ENCODE measurements around the gene RHEB. TPM values are rescaled to one million over a fixed set of nuclear protein-coding genes. Genes with fewer than 3 reads are reported as not detected.

Gene RHEB
- total RNA-seq, 4 donors from 2014 or later = 37.1 to 82.6 (median 54.4) TPM

GRCh38 chr7:151558575-151558974, 38.9 kb upstream of the RHEB start:
- H3K27me3 ChIP-seq = no peaks in the 10 kb centered on the region
- 74 to 81% methylated on average over 5 to 6 of the region's 6 CpGs for WGBS, 2 donors
- DNase-seq = no peak
- H3K36me3 ChIP-seq = peaks cover 5 to 75% (median 14%) of the 10 kb centered on the region in 3 donors
- no peaks in the 10 kb centered on the region for H3K9me3 ChIP-seq
- no peak for TF ChIP-seq POLR2A (IDR thresholded peaks at IDR 0.05)
- TF ChIP-seq, protein P1, sequence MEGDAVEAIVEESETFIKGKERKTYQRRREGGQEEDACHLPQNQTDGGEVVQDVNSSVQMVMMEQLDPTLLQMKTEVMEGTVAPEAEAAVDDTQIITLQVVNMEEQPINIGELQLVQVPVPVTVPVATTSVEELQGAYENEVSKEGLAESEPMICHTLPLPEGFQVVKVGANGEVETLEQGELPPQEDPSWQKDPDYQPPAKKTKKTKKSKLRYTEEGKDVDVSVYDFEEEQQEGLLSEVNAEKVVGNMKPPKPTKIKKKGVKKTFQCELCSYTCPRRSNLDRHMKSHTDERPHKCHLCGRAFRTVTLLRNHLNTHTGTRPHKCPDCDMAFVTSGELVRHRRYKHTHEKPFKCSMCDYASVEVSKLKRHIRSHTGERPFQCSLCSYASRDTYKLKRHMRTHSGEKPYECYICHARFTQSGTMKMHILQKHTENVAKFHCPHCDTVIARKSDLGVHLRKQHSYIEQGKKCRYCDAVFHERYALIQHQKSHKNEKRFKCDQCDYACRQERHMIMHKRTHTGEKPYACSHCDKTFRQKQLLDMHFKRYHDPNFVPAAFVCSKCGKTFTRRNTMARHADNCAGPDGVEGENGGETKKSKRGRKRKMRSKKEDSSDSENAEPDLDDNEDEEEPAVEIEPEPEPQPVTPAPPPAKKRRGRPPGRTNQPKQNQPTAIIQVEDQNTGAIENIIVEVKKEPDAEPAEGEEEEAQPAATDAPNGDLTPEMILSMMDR (IDR thresholded peaks at IDR 0.05) = no peak
- intact Hi-C loops (cut with DNase I) = no loop called here
- peak overlapping the region in 1 of 4 donors; percentile 37 for H3K27ac ChIP-seq
- no peak overlapping the region for H3K4me3 ChIP-seq
- no peaks in the 10 kb centered on the region for H3K4me1 ChIP-seq

DNA sequence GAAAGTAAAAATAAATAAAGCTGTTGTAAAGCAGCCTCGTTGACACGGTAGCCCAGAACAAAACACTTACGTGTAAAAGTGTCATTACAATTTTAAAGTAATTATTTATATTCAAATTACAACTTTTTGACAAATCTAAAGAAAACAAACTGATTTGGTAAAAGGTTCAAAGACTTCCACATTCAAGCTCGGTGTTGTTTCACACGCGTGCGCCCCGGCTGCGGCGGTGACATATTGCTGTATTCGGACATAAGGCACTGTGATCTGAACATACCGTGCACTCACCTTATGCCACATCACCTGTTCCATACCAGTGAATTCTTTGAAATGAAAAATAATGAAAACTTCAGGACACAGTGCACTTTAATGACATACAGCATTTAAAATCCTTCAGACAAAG, 36.9 kb upstream of the RHEB start:
- Histone ChIP-seq H3K4me1 (peaks cover 0 to 20% (median 7%) of the 10 kb centered on the region in 3 donors), H3K36me3 (peaks cover 5 to 55% (median 14%) of the 10 kb centered on the region in 3 donors), H3K27ac (no peak overlapping the region), H3K9me3 (no peaks in the 10 kb centered on the region), H3K4me3 (no peak overlapping the region), H3K27me3 (no peaks in the 10 kb centered on the region)
- 90 to 93% methylated on average over 12 of the region's 12 CpGs for WGBS, 2 donors
- intact Hi-C loops (cut with DNase I) = no loop called here
- no peak for DNase-seq
- TF ChIP-seq POLR2A (IDR thresholded peaks at IDR 0.05) = no peak
- TF ChIP-seq, protein P1 (IDR thresholded peaks at IDR 0.05) = no peak

GRCh38 chr7:151553356-151553755, 33.7 kb upstream of the RHEB start:
- Histone ChIP-seq H3K36me3 (peaks cover 0 to 23% (median 4%) of the 10 kb centered on the region in 3 donors), H3K27me3 (no peaks in the 10 kb centered on the region), H3K27ac (no peak overlapping the region), H3K9me3 (no peaks in the 10 kb centered on the region), H3K4me1 (peaks cover 0 to 35% (median 9%) of the 10 kb centered on the region in 3 donors), H3K4me3 (no peak overlapping the region)
- intact Hi-C loops (cut with DNase I) = no loop called here
- no peak for DNase-seq
- 73 to 77% methylated on average over 4 to 12 of the region's 15 CpGs for WGBS, 2 donors
- no peak for TF ChIP-seq POLR2A (IDR thresholded peaks at IDR 0.05)
- TF ChIP-seq, protein P1 (IDR thresholded peaks at IDR 0.05) = no peak

DNA sequence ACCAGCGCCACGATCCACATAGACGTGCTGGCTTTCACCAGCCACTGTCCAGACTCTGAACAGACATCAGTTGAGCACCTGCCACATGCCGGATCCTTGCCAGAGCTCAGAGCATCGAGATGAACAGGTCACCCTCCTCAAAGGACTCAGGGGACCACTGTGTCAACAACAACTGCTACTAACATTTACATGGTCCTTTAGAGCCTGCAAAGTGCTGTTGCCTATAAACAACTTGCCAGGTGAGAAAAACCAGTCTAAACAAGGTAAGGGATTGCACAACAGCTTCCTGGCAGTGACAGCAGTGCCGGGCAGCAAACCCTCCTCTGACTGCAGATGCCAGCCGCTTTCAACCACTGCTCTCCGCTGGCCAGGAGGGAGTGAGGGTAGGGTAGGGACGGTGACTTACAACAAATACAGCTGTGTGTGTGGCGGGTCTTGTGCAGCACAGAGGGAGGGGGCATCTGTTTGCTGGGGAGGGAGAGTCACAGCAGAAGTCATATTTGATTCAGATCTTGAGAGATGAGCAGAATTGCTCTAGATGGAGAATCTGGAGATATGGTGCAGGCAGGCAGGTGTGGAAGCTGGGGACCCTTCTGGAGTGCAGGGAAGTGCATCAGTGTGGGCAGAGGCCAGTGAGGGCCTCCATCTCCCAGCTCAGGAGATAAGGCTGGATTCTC, 32.8 kb upstream of the RHEB start:
- H3K36me3 ChIP-seq = peaks cover 0 to 14% (median 0%) of the 10 kb centered on the region in 3 donors
- H3K27me3 ChIP-seq = no peaks in the 10 kb centered on the region
- H3K9me3 ChIP-seq = no peaks in the 10 kb centered on the region
- H3K4me1 ChIP-seq = peaks cover 0 to 35% (median 9%) of the 10 kb centered on the region in 3 donors
- TF ChIP-seq POLR2A (IDR thresholded peaks at IDR 0.05) = no peak
- TF ChIP-seq, protein P1 (IDR thresholded peaks at IDR 0.05) = no peak
- intact Hi-C loops (cut with DNase I) = no loop called here
- 33 to 36% methylated on average over 9 of the region's 10 CpGs for WGBS, 2 donors
- H3K4me3 ChIP-seq = no peak overlapping the region
- DNase-seq = no peak
- H3K27ac ChIP-seq = no peak overlapping the region

- Histone ChIP-seq H3K27ac (no peak overlapping the region), H3K36me3 (peaks cover 0 to 8% (median 0%) of the 10 kb centered on the region in 3 donors), H3K4me3 (no peak overlapping the region), H3K27me3 (no peaks in the 10 kb centered on the region), H3K9me3 (no peaks in the 10 kb centered on the region), H3K4me1 (peaks cover 0 to 35% (median 9%) of the 10 kb centered on the region in 3 donors)
- intact Hi-C loops (cut with DNase I) = no loop called here
- TF ChIP-seq, protein P1 (IDR thresholded peaks at IDR 0.05) = no peak
- TF ChIP-seq POLR2A (IDR thresholded peaks at IDR 0.05) = no peak
- no peak for DNase-seq
- WGBS, 2 donors = 73 to 76% methylated on average over 7 of the region's 7 CpGs
These were observed 32.1 kb upstream of the RHEB start for GRCh38 chr7:151551820-151552219.

Data from esophagus squamous epithelium (tissue), 5 donors.